GM19025 (cell line): ENCODE measurements around the gene FLNB.

Experiments used
- ATAC-seq: cut with Tn5 transposase; IDR thresholded peaks from one replicate; pipeline ENCODE4 v1.9.1; 2021; ENCODE audit warnings: mild to moderate bottlenecking, low read depth, moderate library complexity; ENCODE audit not compliant: unreplicated experiment

Gene FLNB

DNA sequence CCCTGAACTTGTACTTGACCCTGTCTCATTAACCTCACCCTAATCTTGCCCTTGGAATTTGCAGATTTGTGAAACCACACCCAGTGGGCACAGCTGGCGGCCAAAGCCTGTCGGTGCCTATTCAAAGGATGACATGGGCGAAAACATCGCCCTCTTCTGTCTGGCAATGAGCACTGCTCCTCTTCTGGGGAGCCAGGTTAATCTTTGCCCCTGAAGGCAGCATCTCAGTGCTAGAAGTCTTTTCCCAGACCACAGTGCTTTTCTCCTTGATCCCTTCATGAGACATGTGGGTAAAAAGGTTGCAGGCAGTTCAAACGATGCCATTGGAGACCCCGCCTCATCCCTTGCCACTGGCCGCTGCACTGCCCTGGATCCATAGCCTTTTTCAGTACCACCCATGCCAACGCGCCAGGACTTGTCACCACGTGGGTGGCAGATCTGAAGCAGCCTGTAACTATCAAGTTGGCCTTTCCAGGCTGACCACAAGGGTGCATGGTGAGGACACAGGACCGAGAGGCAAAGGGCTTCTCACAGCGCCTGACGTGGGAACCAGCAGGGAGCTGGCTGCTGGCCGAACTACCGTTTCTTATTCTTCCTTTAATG is 209.1 kb downstream of the FLNB start:
- ATAC-seq: no peak

DNA sequence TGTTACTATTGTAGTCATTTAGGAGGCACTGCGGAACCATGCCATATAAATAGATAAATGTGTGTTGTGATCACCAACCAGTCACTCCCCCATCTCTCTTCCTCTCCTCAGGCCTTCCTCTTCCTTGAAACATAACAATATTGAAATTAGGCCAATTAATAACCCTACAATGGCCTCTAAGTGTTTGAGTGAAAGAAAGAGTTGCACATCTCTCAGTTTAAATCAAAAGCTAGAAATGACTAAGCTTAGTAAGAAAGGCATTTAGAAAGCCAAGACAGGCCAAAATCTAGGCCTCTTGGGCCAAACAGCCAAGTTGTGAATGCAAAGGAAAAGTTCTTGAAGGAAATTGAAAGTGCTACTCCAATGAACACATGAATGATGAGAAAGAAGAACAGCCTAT is 210.7 kb downstream of the FLNB start:
- no peak for ATAC-seq
